Large intestine (tissue), 3 donors: ENCODE results near the gene SCARF1. TPM values are rescaled to one million over a fixed set of nuclear protein-coding genes. Genes with fewer than 3 reads are reported as not detected.
A peak's percentile ranks its signal among the peaks of the same experiment; 100 is the strongest.

Source experiments
- DNase-seq, 2 donors: peaks; one replicate each; pipeline versions ENCODE4 v3.0.0 to v3.0.0-alpha.2; 2013
- H3K27ac ChIP-seq: one replicate; pipeline ENCODE4 v1.5.1; 2013; ENCODE audit warnings: low read length
- H3K27me3 ChIP-seq: 2 replicates; pipeline ENCODE4 v1.6.1; 2013; ENCODE audit warnings: low read length; ENCODE audit not compliant: control insufficient read depth, insufficient read depth
- H3K36me3 ChIP-seq: 2 replicates; pipeline ENCODE4 v1.6.1; 2013; ENCODE audit warnings: low read length; ENCODE audit not compliant: control insufficient read depth, insufficient read depth
- H3K4me1 ChIP-seq: one replicate; pipeline ENCODE4 v1.6.1; 2013; ENCODE audit warnings: low read length; ENCODE audit not compliant: control insufficient read depth, insufficient read depth
- H3K4me3 ChIP-seq: one replicate; pipeline ENCODE4 v1.5.1; 2013; ENCODE audit warnings: low read length
- H3K9me3 ChIP-seq: one replicate; pipeline ENCODE4 v1.6.1; 2013; ENCODE audit warnings: mild to moderate bottlenecking, low read depth, low read length, moderate library complexity; ENCODE audit not compliant: control insufficient read depth
- WGBS: methylation state at CpG from one replicate; pipeline ENCODE4 v1.1.5; 2013; ENCODE audit warnings: low lambda C conversion rate; ENCODE audit not compliant: insufficient coverage; 5-methylcytosine and 5-hydroxymethylcytosine counted together
- polyA plus RNA-seq: library from polyadenylated mRNA; unstranded; fragments of 120-200 nt; gene quantifications from one replicate; pipeline ENCODE4 v1.2.1, GENCODE V29; 2013

SCARF1 gene
- polyA plus RNA-seq, 1 donor = 6.5 TPM

GRCh38 chr17:1627182-1627981, 18.1 kb downstream of the SCARF1 start:
- peak overlapping the region; percentile 96 for H3K4me3 ChIP-seq
- no CpG with 5 or more reads among the region's 39 CpGs for WGBS

GRCh38 chr17:1626333-1626732, 19.2 kb downstream of the SCARF1 start:
- H3K9me3 ChIP-seq = no peaks in the 10 kb centered on the region
- DNase-seq = peak in 1 of 2 donors; percentile 80
- H3K36me3 ChIP-seq = peaks cover 15% of the 10 kb centered on the region
- H3K27ac ChIP-seq = peak overlapping the region; percentile 77
- H3K4me3 ChIP-seq = peak overlapping the region; percentile 96
- H3K27me3 ChIP-seq = peaks cover 5% of the 10 kb centered on the region
- whole genome bisulfite sequencing = no CpG with 5 or more reads among the region's 3 CpGs
- peaks cover 37% of the 10 kb centered on the region for H3K4me1 ChIP-seq

More at GRCh38 chr17:1627182-1627981, 18.1 kb downstream of the SCARF1 start:
- peaks cover 5% of the 10 kb centered on the region for H3K27me3 ChIP-seq
- peak overlapping the region; percentile 77 for H3K27ac ChIP-seq
- H3K36me3 ChIP-seq = peaks cover 10% of the 10 kb centered on the region
- H3K9me3 ChIP-seq = no peaks in the 10 kb centered on the region
- H3K4me1 ChIP-seq = peaks cover 37% of the 10 kb centered on the region
- peak in 1 of 2 donors; percentile 49 for DNase-seq

GRCh38 chr17:1625581-1625980, 20.0 kb downstream of the SCARF1 start:
- WGBS = no CpG with 5 or more reads among the region's 6 CpGs
- peak; percentile 73 to 84 for DNase-seq
- H3K4me1 ChIP-seq = peaks cover 43% of the 10 kb centered on the region
- H3K36me3 ChIP-seq = peaks cover 18% of the 10 kb centered on the region
- H3K27ac ChIP-seq = peak overlapping the region; percentile 77
- no peak overlapping the region for H3K4me3 ChIP-seq
- H3K9me3 ChIP-seq = no peaks in the 10 kb centered on the region
- H3K27me3 ChIP-seq = peaks cover 5% of the 10 kb centered on the region

GRCh38 chr17:1625053-1625452, 20.5 kb downstream of the SCARF1 start:
- peaks cover 42% of the 10 kb centered on the region for H3K4me1 ChIP-seq
- H3K9me3 ChIP-seq = no peaks in the 10 kb centered on the region
- peak overlapping the region; percentile 77 for H3K27ac ChIP-seq
- no peak for DNase-seq
- H3K36me3 ChIP-seq = peaks cover 22% of the 10 kb centered on the region
- H3K27me3 ChIP-seq = peaks cover 5% of the 10 kb centered on the region
- H3K4me3 ChIP-seq = no peak overlapping the region
- WGBS = no CpG with 5 or more reads among the region's 14 CpGs

- no peak for DNase-seq
- peak overlapping the region; percentile 77 for H3K27ac ChIP-seq
- H3K27me3 ChIP-seq = peaks cover 3% of the 10 kb centered on the region
- H3K9me3 ChIP-seq = no peaks in the 10 kb centered on the region
- peaks cover 23% of the 10 kb centered on the region for H3K36me3 ChIP-seq
- no CpG with 5 or more reads among the region's 12 CpGs for WGBS
- no peak overlapping the region for H3K4me3 ChIP-seq
- peaks cover 38% of the 10 kb centered on the region for H3K4me1 ChIP-seq
Observed at GRCh38 chr17:1624650-1625049, 20.9 kb downstream of the SCARF1 start.

GRCh38 chr17:1623057-1623630, 22.4 kb downstream of the SCARF1 start:
- H3K27ac ChIP-seq = no peak overlapping the region
- no peak for DNase-seq
- peaks cover 37% of the 10 kb centered on the region for H3K4me1 ChIP-seq
- WGBS = no CpG with 5 or more reads among the region's 14 CpGs
- H3K9me3 ChIP-seq = no peaks in the 10 kb centered on the region
- no peaks in the 10 kb centered on the region for H3K27me3 ChIP-seq
- peaks cover 26% of the 10 kb centered on the region for H3K36me3 ChIP-seq
- no peak overlapping the region for H3K4me3 ChIP-seq

- DNase-seq = no peak
- no CpG with 5 or more reads among the region's 22 CpGs for WGBS
- Histone ChIP-seq H3K27me3 (no peaks in the 10 kb centered on the region), H3K36me3 (peaks cover 30% of the 10 kb centered on the region), H3K4me1 (peaks cover 31% of the 10 kb centered on the region), H3K4me3 (no peak overlapping the region), H3K27ac (no peak overlapping the region), H3K9me3 (no peaks in the 10 kb centered on the region)
Observed at GRCh38 chr17:1621273-1621954, 24.1 kb downstream of the SCARF1 start.

- WGBS = no CpG with 5 or more reads among the region's 13 CpGs
- H3K9me3 ChIP-seq = no peaks in the 10 kb centered on the region
- H3K36me3 ChIP-seq = peaks cover 34% of the 10 kb centered on the region
- no peaks in the 10 kb centered on the region for H3K27me3 ChIP-seq
- no peak for DNase-seq
- no peak overlapping the region for H3K27ac ChIP-seq
- H3K4me3 ChIP-seq = no peak overlapping the region
- peaks cover 29% of the 10 kb centered on the region for H3K4me1 ChIP-seq
Observed at GRCh38 chr17:1620486-1620885, 25.0 kb downstream of the SCARF1 start.

- H3K27me3 ChIP-seq = no peaks in the 10 kb centered on the region
- H3K4me1 ChIP-seq = peaks cover 14% of the 10 kb centered on the region
- no peak overlapping the region for H3K4me3 ChIP-seq
- peak overlapping the region; percentile 80 for H3K27ac ChIP-seq
- no peaks in the 10 kb centered on the region for H3K9me3 ChIP-seq
- peak; percentile 94 to 97 for DNase-seq
- no CpG with 5 or more reads among the region's 20 CpGs for WGBS
- peaks cover 43% of the 10 kb centered on the region for H3K36me3 ChIP-seq
Observed at GRCh38 chr17:1617620-1618174, 27.8 kb downstream of the SCARF1 start.

- Histone ChIP-seq H3K4me1 (peaks cover 11% of the 10 kb centered on the region), H3K36me3 (peaks cover 42% of the 10 kb centered on the region), H3K27me3 (no peaks in the 10 kb centered on the region), H3K4me3 (no peak overlapping the region), H3K9me3 (no peaks in the 10 kb centered on the region), H3K27ac (no peak overlapping the region)
- 100% methylated on average over 1 of the region's 13 CpGs for WGBS
- DNase-seq = no peak
Observed at GRCh38 chr17:1616101-1616500, 29.4 kb downstream of the SCARF1 start.
